CD4-positive, alpha-beta T cell treated with Interferon alpha-2 for 1 hour (primary cell): ENCODE measurements around the gene MVB12B.
"Not testable (repeated sequence)": the region's sequence is repeated elsewhere in the genome, so short reads cannot be mapped to it uniquely, and the experiment has no call there.

Source experiments
- DNase-seq, 2 donors: peaks; one replicate each; pipeline ENCODE4 v3.0.0-alpha.2; 2020 to 2022

Gene MVB12B

GRCh38 chr9:126477432-126477831 lies 150.8 kb downstream of the MVB12B start:
- not testable (repeated sequence) for DNase-seq

DNA sequence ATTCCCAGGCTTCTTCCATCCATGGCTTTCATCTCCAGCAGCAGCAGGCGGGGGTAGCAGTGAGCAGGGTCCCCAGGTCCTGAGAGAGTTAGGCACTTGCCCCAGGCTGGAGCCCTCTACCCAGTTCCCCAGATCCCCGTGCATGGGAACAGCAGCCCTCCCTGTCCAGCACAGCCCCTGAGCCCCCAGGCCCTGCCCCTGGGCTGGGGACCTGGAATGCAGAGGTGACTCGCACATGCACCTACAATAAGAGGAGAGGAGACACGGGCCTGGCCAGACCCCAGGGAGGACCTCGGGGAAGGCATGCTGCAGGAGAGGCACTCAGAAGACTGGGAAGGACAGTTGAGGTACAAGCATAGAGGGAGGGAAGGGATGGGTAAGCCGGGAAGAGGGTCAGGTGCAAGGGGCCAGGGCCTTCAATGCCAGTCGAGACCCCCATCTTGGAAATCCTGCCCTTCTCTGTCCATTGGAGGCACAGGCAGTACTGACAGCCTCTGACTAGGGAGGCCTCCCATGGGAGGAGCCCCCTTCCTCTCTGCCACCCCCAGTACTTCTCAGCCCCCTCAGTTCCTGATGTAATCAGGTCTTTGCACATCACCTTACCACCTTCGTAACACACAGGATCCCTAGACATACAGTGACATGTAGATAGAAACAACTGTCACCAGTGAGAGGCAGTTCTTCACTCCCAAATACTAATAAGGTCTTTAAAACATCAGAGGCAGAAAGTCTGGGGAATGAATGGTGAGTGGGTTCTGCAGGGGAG lies 151.8 kb downstream of the MVB12B start:
- DNase-seq: no peak

DNA sequence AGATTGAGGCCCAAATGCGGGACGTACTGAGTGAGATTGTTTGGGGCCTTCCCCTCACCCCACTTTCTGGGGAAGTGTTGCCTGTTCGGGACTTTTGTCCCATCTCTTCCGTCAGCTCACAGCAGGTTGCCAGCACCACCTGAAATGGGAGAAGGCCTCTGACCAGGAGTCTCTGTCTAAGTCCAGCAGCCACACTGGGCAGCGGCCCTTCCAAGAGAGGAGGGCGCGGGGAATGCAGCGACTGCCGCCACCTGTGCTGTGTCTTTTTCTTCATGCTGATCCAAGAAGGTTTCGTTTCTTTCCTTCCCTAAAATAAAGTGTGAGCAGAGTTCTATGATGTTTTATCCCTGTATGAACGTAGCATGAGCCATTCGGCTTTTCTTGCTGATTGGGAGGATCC lies 152.9 kb downstream of the MVB12B start:
- DNase-seq: no peak

DNA sequence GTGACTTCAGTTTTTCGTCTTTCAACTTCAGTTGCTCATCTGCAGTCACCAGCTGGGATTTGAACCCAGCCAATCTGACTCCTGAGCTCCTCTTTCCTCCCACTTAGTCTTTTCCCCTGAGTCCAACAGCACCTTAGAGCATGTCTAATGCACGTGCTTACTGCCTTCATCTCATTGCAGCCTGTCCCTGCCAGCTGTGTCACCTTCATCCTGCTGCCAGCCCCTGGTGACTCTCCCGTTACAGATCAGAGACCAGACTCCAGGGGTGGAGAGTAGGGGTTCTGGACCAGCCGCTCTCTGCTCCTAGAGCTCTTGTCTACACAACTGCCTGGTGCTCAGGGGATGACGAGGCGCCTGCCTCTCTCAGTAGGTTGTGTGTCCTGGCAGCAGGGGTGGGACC lies 154.2 kb downstream of the MVB12B start:
- no peak for DNase-seq

GRCh38 chr9:126481862-126482261 lies 155.2 kb downstream of the MVB12B start:
- DNase-seq: no peak

GRCh38 chr9:126482361-126483044 lies 155.9 kb downstream of the MVB12B start:
- no peak for DNase-seq

- DNase-seq: no peak
These were observed 156.9 kb downstream of the MVB12B start for GRCh38 chr9:126483468-126484073.

- no peak for DNase-seq
These were observed 159.0 kb downstream of the MVB12B start for GRCh38 chr9:126485662-126486061.

- no peak for DNase-seq
These were observed 159.6 kb downstream of the MVB12B start for GRCh38 chr9:126486276-126486675.

DNA sequence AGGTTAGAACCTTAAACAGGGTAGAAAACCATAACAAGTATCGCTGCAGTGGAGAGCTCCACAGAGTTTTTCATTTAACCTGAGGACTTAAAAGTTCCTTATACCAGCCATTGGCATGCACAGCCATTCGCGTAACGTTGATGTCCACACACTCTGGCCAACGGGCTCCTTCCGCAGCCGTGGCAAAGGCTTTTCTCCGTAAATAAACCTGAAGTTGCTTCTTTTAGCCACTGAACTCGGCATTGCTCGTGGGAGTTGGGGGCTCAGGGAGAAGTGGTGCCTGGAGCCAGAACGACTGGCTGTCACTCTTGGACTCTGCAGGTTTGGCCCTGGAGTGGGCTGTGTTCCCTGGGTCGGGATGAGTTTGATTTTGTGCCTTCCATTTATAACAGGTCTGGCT lies 161.2 kb downstream of the MVB12B start:
- no peak for DNase-seq

- DNase-seq: no peak
These were observed 161.7 kb downstream of the MVB12B start for GRCh38 chr9:126488310-126488709.

DNA sequence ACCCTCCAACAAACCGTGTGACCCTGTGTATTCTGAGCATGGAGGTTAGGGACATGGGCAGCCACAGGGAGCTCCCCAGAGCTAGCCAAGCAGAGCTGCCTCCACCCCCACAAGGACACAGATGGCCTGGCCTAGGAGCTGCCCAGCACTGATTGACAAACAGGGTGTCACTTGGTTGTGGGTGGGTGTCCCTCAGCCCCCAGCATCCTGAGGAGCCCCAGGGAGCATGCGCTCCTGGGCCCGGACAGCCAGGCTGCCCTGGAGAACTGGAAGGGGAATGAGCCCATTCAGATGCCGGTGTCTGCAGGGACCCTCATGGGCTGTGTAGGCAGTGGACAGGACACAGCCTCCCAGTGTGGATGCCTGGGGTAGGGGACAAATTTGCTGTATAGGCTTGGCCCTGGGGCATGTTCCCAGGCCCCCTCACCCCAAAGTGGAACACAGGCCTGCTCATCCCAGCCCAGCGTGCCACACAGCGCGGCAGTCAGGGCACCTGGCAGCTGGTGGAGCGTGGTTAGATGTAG lies 162.3 kb downstream of the MVB12B start:
- no peak for DNase-seq

- no peak for DNase-seq
These were observed 163.1 kb downstream of the MVB12B start for GRCh38 chr9:126489581-126490213.

GRCh38 chr9:126490214-126490631 lies 163.6 kb downstream of the MVB12B start:
- DNase-seq: no peak

GRCh38 chr9:126490871-126491567 lies 164.4 kb downstream of the MVB12B start:
- DNase-seq: peak; percentile 52 to 78

DNA sequence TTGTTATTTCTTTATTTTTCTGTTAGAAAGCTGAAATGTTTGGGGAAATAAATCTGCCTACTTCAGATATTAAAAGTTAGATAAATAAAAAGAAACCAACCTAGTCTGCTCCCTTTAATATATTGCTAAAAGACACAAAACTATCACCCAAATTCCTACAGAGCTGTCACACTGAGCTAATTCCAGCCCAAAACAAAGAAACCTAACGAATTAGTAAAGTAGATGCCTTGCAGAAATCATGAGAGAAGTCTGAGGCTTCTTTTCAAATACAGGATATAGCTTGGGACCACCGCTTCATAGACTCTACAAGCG lies 164.9 kb downstream of the MVB12B start:
- DNase-seq: no peak

GRCh38 chr9:126491949-126492348 lies 165.3 kb downstream of the MVB12B start:
- no peak for DNase-seq

GRCh38 chr9:126494264-126494663 lies 167.6 kb downstream of the MVB12B start:
- DNase-seq: no peak

GRCh38 chr9:126494746-126495145 lies 168.1 kb downstream of the MVB12B start:
- DNase-seq: no peak

DNA sequence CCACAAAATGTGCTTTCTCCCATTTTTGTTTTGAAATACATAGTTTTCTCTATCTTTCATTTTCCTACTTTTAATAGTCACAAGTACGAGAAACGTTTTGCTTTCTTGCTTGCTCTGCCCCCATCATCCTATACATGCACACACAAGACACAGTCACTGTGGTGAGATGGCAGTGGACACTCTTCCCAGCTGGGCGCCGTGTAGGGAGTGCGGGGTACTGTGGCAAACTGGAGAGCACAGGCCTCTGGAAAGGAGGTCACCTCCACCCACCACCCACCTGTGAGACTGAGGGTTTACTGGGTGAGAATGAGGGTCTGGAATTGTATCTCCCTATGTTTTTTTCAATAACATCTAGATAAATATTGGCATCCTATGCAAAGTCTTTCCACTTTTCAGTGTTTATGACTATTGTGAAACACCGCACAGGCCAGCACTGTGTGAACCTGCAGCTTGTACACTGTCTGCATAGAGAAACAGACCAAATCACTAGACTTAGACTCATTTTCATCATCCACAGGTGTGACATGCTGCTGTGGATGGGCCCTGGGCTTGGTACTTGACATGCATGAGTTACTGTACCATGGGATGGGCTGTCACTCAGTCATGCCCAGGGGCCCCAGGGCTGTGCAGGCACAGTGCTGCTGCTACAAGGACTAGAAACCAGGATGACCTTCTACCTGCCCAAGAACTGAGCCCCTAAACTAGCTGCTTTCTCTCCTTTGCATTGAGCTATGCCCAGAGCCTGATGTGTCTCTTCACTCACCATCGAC lies 169.0 kb downstream of the MVB12B start:
- no peak for DNase-seq

DNA sequence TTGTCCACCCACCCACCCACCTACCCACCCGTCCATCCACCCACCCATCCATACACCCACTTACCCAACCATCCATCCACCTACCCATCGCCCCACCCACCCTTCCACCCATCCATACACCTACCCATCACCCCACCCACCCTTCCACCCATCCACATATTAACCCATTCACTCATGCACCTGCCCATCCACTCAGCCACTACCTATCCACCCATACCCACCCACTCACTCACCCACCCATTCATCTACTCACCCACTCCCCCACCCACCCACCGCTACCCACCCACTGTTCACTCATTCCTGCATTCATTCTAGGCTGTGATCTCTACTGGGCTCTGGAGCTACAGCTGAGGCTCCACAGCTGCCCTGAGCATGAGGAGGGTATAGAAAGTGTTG lies 169.6 kb downstream of the MVB12B start:
- no peak for DNase-seq
